A549 (cell line): ENCODE data around the gene TLR3. TPM values are rescaled to one million over a fixed set of nuclear protein-coding genes. Genes with fewer than 3 reads are reported as not detected.
A peak's percentile ranks its signal among the peaks of the same experiment; 100 is the strongest.
"Not testable (repeated sequence)": the region's sequence is repeated elsewhere in the genome, so short reads cannot be mapped to it uniquely, and the experiment has no call there.

Experiments
- ATAC-seq, 2 experiments: fragments of 200-7000 bp in 1 of 2; fragments of >200 bp in 1 of 2; cut with Nextera tagmentation in 1 of 2; cut with Tn5 transposase in 1 of 2; 3 replicates each; pipeline versions ENCODE4 v1.8.0 to v1.9.1; 2018 to 2020; ENCODE audit warnings: mild to moderate bottlenecking in 1 of 2, moderate library complexity in 1 of 2
- CTCF ChIA-PET: fragments of 300-600 bp; sonication (Branson Sonifier 250); formaldehyde crosslinking; extraction: SDS; loops from one replicate; lab custom pipeline; 2021; ENCODE audit warnings: antibody characterized with exemption, inconsistent platforms; lab: Yijun Ruan, JAX
- POLR2A ChIA-PET: fragments of 350-600 bp; formaldehyde crosslinking; extraction: SDS; loops from one replicate; lab custom pipeline; 2021; ENCODE audit warnings: antibody characterized with exemption, inconsistent platforms; lab: Yijun Ruan, JAX
- DNase-seq, 2 experiments: peaks; one replicate each; pipeline versions ENCODE4 v3.0.0 to v3.0.0-alpha.2; 2011 to 2016; ENCODE audit warnings: low read depth in 1 of 2, low spot score in 1 of 2
- FAIRE-seq: peaks from 2 replicates; lab custom pipeline; 2011; peaks lifted over from hg19 to GRCh38; lab: Jason Lieb, UNC
- H3K27ac ChIP-seq, 2 experiments: fragments of >200 bp; sonication (Bioruptor Twin); formaldehyde crosslinking; 3 replicates each; pipeline ENCODE4 v1.5.1; 2016 to 2017
- H3K4me1 ChIP-seq: fragments of >200 bp; sonication (Bioruptor Twin); formaldehyde crosslinking; 3 replicates; pipeline ENCODE4 v1.6.1; 2016
- H3K4me2 ChIP-seq: fragments of >200 bp; sonication (Bioruptor Twin); formaldehyde crosslinking; 3 replicates; pipeline ENCODE4 v1.6.1; 2016
- H3K4me3 ChIP-seq: fragments of >200 bp; sonication (Bioruptor Twin); formaldehyde crosslinking; 3 replicates; pipeline ENCODE4 v1.5.1; 2016
- H3K9me3 ChIP-seq: fragments of >200 bp; sonication (Bioruptor Twin); formaldehyde crosslinking; 3 replicates; pipeline ENCODE4 v1.6.1; 2016
- ATOH8 ChIP-seq: fragments of 250-450 bp; sonication (Bioruptor Pico); IDR thresholded peaks from 2 replicates; pipeline ENCODE4 v1.5.0; 2020; ENCODE audit warnings: low read depth, mild to moderate bottlenecking, moderate library complexity
- CBX2 ChIP-seq: fragments of 200-600 bp; sonication (generic); IDR thresholded peaks from 2 replicates; pipeline ENCODE4 v1.6.1; 2016; ENCODE audit warnings: low read depth, mild to moderate bottlenecking, borderline replicate concordance
- CHD2 ChIP-seq: fragments of 150-350 bp; IDR thresholded peaks from 2 replicates; pipeline ENCODE4 v1.6.1; 2014; ENCODE audit warnings: low read length; ENCODE audit not compliant: partially characterized antibody
- EHF ChIP-seq: fragments of 250-450 bp; sonication (Bioruptor Pico); IDR thresholded peaks from 2 replicates; pipeline ENCODE4 v1.5.0; 2020; ENCODE audit warnings: mild to moderate bottlenecking
- EP300 ChIP-seq, 2 experiments: fragments of >200 bp; sonication (Bioruptor Twin); formaldehyde crosslinking; IDR thresholded peaks; 2 replicates in 1 of 2; 3 replicates in 1 of 2; pipeline ENCODE4 v1.6.1; 2016 to 2017
- FOSB ChIP-seq: fragments of 250-450 bp; sonication (Bioruptor Pico); IDR thresholded peaks from 2 replicates; pipeline ENCODE4 v1.5.0; 2020; ENCODE audit warnings: mild to moderate bottlenecking, moderate library complexity
- FOSL2 ChIP-seq, 2 experiments: fragments of 450-650 bp in 1 of 2; fragments of >200 bp in 1 of 2; sonication (Bioruptor Twin) in 1 of 2; formaldehyde crosslinking; IDR thresholded peaks; 2 replicates each; pipeline versions ENCODE4 v1.5.0 to v1.6.1; 2016 to 2020; ENCODE audit warnings: mild to moderate bottlenecking in 1 of 2, moderate library complexity in 1 of 2
- HEYL ChIP-seq: fragments of 250-450 bp; sonication (Bioruptor Pico); IDR thresholded peaks from 2 replicates; pipeline ENCODE4 v1.8.0; 2021; ENCODE audit warnings: mild to moderate bottlenecking, moderate library complexity
- HMGXB4 ChIP-seq: fragments of 250-450 bp; sonication (Bioruptor Pico); IDR thresholded peaks from 2 replicates; pipeline ENCODE4 v1.5.0; 2021; ENCODE audit warnings: mild to moderate bottlenecking, moderate library complexity, borderline replicate concordance
- HOXB13 ChIP-seq: fragments of 250-450 bp; sonication (Bioruptor Pico); IDR thresholded peaks from 2 replicates; pipeline ENCODE4 v1.5.0; 2020; ENCODE audit warnings: low read depth, mild to moderate bottlenecking, moderate library complexity
- HOXB5 ChIP-seq: fragments of 250-450 bp; sonication (Bioruptor Pico); IDR thresholded peaks from 2 replicates; pipeline ENCODE4 v1.5.0; 2020; ENCODE audit warnings: mild to moderate bottlenecking, moderate library complexity
- JUN ChIP-seq, 2 experiments: fragments of >200 bp; sonication (Bioruptor Twin); formaldehyde crosslinking; IDR thresholded peaks; 2 replicates in 1 of 2; 3 replicates in 1 of 2; pipeline ENCODE4 v1.6.1; 2016 to 2017
- MAFK ChIP-seq: fragments of 450-650 bp; IDR thresholded peaks from 2 replicates; pipeline ENCODE4 v1.6.1; 2014; ENCODE audit not compliant: partially characterized antibody
- MAX ChIP-seq: IDR thresholded peaks from 2 replicates; pipeline ENCODE4 v1.6.1; 2012
- MYC ChIP-seq: IDR thresholded peaks from 2 replicates; pipeline ENCODE4 v1.6.1; 2012; ENCODE audit warnings: mild to moderate bottlenecking, inconsistent platforms, low read length, improper control_type of control experiment, borderline replicate concordance
- NR3C1 ChIP-seq: fragments of >200 bp; sonication (Bioruptor Twin); formaldehyde crosslinking; IDR thresholded peaks from 3 replicates; pipeline ENCODE4 v1.6.1; 2017
- PBX3 ChIP-seq: IDR thresholded peaks from 2 replicates; pipeline ENCODE4 v1.6.1; 2012
- PHF8 ChIP-seq: fragments of 200-600 bp; sonication (generic); IDR thresholded peaks from 2 replicates; pipeline ENCODE4 v1.6.1; 2016; ENCODE audit warnings: low read depth, mild to moderate bottlenecking, antibody characterized with exemption, moderate library complexity, borderline replicate concordance
- POLR2A ChIP-seq: IDR thresholded peaks from 2 replicates; pipeline ENCODE4 v1.6.1; 2012; ENCODE audit warnings: mild to moderate bottlenecking, low read length
- POLR2AphosphoS2 ChIP-seq: conservative IDR thresholded peaks from 2 replicates; pipeline ENCODE4 v1.6.1; 2012; ENCODE audit warnings: low read length, improper control_type of control experiment, inconsistent platforms
- RARB ChIP-seq: fragments of 250-450 bp; sonication (Bioruptor Pico); IDR thresholded peaks from 2 replicates; pipeline ENCODE4 v1.8.0; 2021; ENCODE audit warnings: mild to moderate bottlenecking, moderate library complexity
- SMC3 ChIP-seq: fragments of >200 bp; sonication (Bioruptor Twin); formaldehyde crosslinking; IDR thresholded peaks from 3 replicates; pipeline ENCODE4 v1.6.1; 2018; ENCODE audit warnings: inconsistent platforms
- SREBF2 ChIP-seq: fragments of 450-650 bp; IDR thresholded peaks from 2 replicates; pipeline ENCODE4 v1.6.1; 2014; ENCODE audit warnings: mild to moderate bottlenecking, moderate library complexity
- TP53 ChIP-seq: fragments of 250-450 bp; sonication (Bioruptor Pico); IDR thresholded peaks from 2 replicates; pipeline ENCODE4 v1.5.0; 2021; ENCODE audit warnings: mild to moderate bottlenecking, moderate library complexity
- USF2 ChIP-seq: fragments of 450-650 bp; IDR thresholded peaks from 2 replicates; pipeline ENCODE4 v1.6.1; 2014; ENCODE audit warnings: antibody characterized with exemption
- ZC3H11A ChIP-seq: fragments of 450-650 bp; IDR thresholded peaks from 2 replicates; pipeline ENCODE4 v1.6.1; 2014; ENCODE audit warnings: antibody characterized with exemption, mild to moderate bottlenecking
- WGBS: methylation state at CpG from one replicate; pipeline ENCODE4 v1.1.6; 2017; ENCODE audit errors: missing lambda C conversion rate; 5-methylcytosine and 5-hydroxymethylcytosine counted together
- polyA plus RNA-seq, 4 experiments: library from polyadenylated mRNA; depleted of rRNA in 3 of 4; stranded (reverse); fragments of >200 nt; fragmentation: RNase III in 1 of 4; extraction: RNeasy Plus Mini Kit Qiagen cat#74134 plus additional on column Dnase treatment in 1 of 4; gene quantifications; 2 replicates in 3 of 4; 3 replicates in 1 of 4; pipeline ENCODE4 v1.2.3, GENCODE V29; 2011 to 2017

TLR3 gene
- polyA plus RNA-seq, 2 of the 4 experiments (the other 2 are of a cell fraction): 0.09 to 0.81 TPM

- Histone ChIP-seq H3K9me3 (no peaks in the 10 kb centered on the region; the same call in 2 of the 3 replicates), H3K4me1 (no peaks in the 10 kb centered on the region), H3K4me2 (peak overlapping the region; percentile 40), H3K4me3 (no peak overlapping the region), H3K27ac (no peak overlapping the region)
- DNase-seq: no peak
- TF ChIP-seq MAX (no peak), ZC3H11A (no peak), MYC (no peak), SREBF2 (no peak), POLR2A (no peak), MAFK (no peak), CBX2 (no peak), HMGXB4 (CRISPR knock-in tag) (no peak), POLR2AphosphoS2 (no peak)
- ChIA-PET CTCF (interaction anchor here (3.6 to 5.5 kb wide), 3 partner anchors 19 to 442 kb away, joined by 12 to 64 read pairs (median 28); no protein-coding TSS in a partner anchor), POLR2A (no interaction called here)
- 5% methylated on average over 11 of the region's 16 CpGs for WGBS
- no peak for FAIRE-seq
- peak; percentile 39 to 66; a peak in 4 of 6 replicates for ATAC-seq
These were observed 29.3 kb upstream of the TLR3 start for GRCh38 chr4:186039697-186040096.

GRCh38 chr4:186040316-186040715 is 28.6 kb upstream of the TLR3 start:
- FAIRE-seq: no peak
- CTCF ChIA-PET: interaction anchor here (3.6 to 5.5 kb wide), 3 partner anchors 20 to 442 kb away, joined by 12 to 64 read pairs (median 28); no protein-coding TSS in a partner anchor
- POLR2A ChIA-PET: no interaction called here
- Histone ChIP-seq H3K4me1 (no peaks in the 10 kb centered on the region), H3K27ac (no peak overlapping the region), H3K4me3 (no peak overlapping the region), H3K4me2 (peak overlapping the region; percentile 40), H3K9me3 (no peaks in the 10 kb centered on the region)
- WGBS: 60% methylated on average over 12 of the region's 12 CpGs
- TF ChIP-seq TP53 (CRISPR knock-in tag) (no peak), FOSB (CRISPR knock-in tag) (no peak), MAFK (no peak), CHD2 (no peak), PBX3 (no peak), SMC3 (no peak), FOSL2 (IDR thresholded peaks at IDR 0.05) (no peak), FOSL2 (CRISPR knock-in tag; IDR thresholded peaks at IDR 0.05) (no peak), MAX (no peak), PHF8 (no peak), HOXB5 (no peak), CBX2 (no peak), EHF (CRISPR knock-in tag) (no peak), NR3C1 (no peak), RARB (CRISPR knock-in tag) (no peak), USF2 (no peak), ATOH8 (CRISPR knock-in tag) (no peak), HOXB13 (CRISPR knock-in tag) (no peak), HEYL (CRISPR knock-in tag) (no peak), JUN (IDR thresholded peaks at IDR 0.05) (no peak), EP300 (IDR thresholded peaks at IDR 0.05) (no peak)
- DNase-seq: no peak
- ATAC-seq: no peak

GRCh38 chr4:186047501-186047900 is 21.5 kb upstream of the TLR3 start:
- H3K4me1 ChIP-seq, ATAC-seq, H3K27ac ChIP-seq, DNase-seq, CTCF ChIA-PET, H3K9me3 ChIP-seq, FAIRE-seq, H3K4me2 ChIP-seq, POLR2A ChIA-PET, H3K4me3 ChIP-seq: not testable (repeated sequence)
- WGBS: 30% methylated on average over 4 of the region's 5 CpGs

GRCh38 chr4:186050135-186050534 is 18.8 kb upstream of the TLR3 start:
- POLR2A ChIA-PET, DNase-seq, ATAC-seq, H3K27ac ChIP-seq, FAIRE-seq, H3K4me3 ChIP-seq, H3K9me3 ChIP-seq, H3K4me2 ChIP-seq, H3K4me1 ChIP-seq, CTCF ChIA-PET: not testable (repeated sequence)
- WGBS: 49% methylated on average over 8 of the region's 8 CpGs
